HG03135 (cell line): ENCODE results near the gene LRP5.
"Not testable (repeated sequence)": the region's sequence is repeated elsewhere in the genome, so short reads cannot be mapped to it uniquely, and the experiment has no call there.

Experiments used
- ATAC-seq: cut with Tn5 transposase; IDR thresholded peaks from one replicate; pipeline ENCODE4 v1.9.1; 2021; ENCODE audit warnings: mild to moderate bottlenecking, moderate library complexity; ENCODE audit not compliant: unreplicated experiment

LRP5 gene

DNA sequence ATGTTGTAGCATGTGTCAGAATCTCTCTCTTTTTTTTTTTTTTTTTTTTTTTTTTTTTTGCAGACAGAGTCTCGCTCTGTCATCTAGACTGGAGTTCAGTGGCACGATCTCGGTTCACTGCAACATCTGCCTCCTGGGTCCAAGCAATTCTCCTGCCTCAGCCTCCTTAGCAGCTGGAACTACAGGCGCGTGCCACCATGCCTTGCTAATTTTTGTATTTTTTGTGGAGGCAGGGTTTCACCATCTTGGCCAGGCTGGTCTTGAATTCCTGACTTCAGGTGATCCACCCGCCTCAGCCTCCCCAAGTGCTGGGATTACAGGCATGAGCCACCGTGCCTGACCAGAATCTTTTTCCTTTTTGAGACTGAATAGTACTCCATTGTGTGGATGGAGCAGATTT lies 32.4 kb downstream of the LRP5 start:
- ATAC-seq = not testable (repeated sequence)

DNA sequence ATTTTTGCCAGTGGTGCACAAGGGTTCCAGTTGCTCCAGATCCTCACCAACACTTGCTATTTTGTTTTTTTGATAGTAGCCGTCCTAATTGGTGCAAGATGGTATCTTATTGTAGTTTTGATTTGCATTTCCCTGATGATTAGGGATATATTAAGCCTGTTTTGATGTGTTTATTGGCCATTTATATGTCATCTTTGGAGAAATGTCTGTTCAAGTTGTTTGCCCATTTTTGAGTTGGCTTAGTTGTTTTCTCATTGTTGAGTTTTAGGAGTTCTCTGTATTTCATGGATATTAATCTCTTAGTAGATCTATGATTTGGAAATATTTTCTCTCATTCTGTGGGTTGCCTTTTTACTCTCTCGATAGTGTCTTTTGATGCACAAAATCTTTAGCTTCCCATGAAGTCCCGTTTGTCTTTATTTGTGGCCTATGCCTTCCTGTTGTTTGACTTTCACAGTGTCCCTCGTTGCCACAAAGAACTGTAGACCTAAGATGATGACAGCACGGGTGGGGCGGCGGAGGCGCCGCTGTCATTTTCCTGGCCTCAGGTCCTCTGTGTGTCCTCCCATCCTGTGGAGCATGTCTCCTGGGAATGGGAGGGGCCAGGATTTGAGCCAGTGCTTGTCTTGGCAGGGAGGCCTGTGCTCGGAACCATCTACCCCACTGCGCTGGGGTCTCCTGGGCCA lies 33.5 kb downstream of the LRP5 start:
- no peak for ATAC-seq

DNA sequence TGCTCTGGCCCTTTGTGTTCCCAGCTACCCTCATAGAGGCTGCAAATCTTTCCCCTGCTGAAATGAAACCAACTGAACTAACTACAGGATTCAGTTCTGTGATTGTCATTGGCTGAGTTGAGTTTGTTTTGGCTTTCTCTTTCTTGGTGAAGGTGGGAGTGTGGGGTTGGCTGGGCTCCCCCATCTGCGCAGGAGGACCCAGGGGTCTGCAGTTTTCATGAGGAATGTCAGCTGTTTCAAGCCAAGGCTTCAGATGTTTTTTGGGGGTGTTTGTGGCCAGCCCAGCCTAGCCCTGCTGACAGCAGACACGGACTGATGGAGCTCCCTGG lies 34.0 kb downstream of the LRP5 start:
- no peak for ATAC-seq

DNA sequence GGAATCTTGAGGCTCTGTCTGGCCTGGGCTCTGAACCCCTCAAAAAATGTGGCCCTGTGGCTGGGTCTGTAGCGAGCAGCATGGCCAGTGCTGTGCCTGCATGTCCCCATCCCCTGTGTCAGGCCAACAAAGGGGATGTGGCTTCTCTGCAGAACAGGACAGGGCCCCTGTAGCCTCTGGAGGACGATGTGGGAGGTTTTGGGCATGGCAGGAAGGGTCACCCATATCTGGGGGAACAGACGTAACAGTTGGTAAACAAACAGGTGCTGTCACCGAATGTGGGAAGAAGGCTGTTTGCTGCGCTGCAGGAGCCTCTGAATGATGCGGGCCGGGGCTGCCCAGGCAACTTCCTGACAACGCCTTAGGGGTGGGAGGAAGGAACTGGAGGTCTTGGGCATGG lies 35.0 kb downstream of the LRP5 start:
- no peak for ATAC-seq

- ATAC-seq = no peak
Measured at GRCh38 chr11:68347841-68348240, 35.5 kb downstream of the LRP5 start.

- no peak for ATAC-seq
Measured at GRCh38 chr11:68349461-68350249, 37.3 kb downstream of the LRP5 start.

- no peak for ATAC-seq
Measured at GRCh38 chr11:68350759-68351449, 38.5 kb downstream of the LRP5 start.

DNA sequence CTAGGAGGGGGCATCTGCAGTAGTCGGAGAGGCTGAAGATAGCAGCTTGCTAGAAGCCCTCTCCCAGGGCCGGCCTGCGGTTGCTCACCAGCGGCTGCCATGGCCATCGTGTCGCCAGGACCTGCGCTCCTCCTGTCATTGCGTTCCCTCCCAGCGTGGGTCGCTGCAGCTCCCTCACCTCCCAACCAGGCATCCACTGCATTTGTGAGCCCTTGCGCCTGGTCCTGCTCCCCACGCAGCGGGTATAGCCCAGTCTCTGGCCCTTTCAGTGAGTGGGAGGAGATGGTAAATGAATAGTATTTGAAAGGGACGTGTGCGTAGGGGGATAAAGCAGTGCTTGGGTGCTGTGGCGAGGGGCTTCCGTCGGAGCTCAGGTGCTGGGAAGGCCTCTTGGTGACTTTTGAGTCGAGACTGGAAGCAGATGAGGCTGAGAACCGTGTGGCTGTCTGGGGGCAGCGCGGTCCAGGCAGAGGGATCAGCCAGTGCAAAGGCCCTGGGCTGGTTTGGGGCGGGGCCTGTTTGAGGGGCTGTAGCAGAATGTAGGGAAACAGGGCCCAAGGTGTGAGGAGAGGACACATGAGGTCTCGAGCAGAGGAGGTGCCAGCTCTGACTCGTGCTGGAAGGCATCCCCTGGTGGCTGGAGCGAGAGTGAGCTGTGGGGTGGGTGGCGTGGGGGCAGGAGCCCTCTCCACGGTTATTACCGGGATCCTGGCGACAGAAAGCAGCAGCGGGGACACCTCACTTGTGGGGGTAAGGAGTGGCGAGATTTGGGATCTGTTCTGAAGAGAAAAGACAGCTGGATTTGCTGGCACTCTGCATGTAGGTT lies 39.3 kb downstream of the LRP5 start:
- ATAC-seq = no peak

GRCh38 chr11:68352591-68352990 lies 40.2 kb downstream of the LRP5 start:
- ATAC-seq = no peak

- no peak for ATAC-seq
Measured at GRCh38 chr11:68353118-68353517, 40.7 kb downstream of the LRP5 start.

DNA sequence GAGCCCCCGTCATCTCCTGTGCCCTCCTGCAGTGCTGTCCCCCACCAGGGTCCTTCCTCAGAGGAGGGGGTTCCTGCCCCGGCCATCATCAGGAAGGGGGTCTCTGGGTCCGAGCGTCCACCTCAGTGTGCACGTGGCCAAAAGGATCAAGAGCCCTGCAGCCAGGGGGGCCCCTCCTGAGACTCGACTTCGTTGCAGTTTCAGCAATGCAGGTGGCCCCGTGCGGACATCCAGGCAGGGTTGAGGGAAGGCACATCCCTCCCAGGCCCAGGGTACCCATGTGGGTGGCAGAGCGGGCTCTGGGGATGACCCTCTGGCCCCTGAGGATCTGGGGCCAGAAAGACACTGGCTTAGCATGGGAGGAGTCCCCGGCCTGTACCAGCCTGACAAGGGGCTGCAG lies 41.3 kb downstream of the LRP5 start:
- no peak for ATAC-seq

DNA sequence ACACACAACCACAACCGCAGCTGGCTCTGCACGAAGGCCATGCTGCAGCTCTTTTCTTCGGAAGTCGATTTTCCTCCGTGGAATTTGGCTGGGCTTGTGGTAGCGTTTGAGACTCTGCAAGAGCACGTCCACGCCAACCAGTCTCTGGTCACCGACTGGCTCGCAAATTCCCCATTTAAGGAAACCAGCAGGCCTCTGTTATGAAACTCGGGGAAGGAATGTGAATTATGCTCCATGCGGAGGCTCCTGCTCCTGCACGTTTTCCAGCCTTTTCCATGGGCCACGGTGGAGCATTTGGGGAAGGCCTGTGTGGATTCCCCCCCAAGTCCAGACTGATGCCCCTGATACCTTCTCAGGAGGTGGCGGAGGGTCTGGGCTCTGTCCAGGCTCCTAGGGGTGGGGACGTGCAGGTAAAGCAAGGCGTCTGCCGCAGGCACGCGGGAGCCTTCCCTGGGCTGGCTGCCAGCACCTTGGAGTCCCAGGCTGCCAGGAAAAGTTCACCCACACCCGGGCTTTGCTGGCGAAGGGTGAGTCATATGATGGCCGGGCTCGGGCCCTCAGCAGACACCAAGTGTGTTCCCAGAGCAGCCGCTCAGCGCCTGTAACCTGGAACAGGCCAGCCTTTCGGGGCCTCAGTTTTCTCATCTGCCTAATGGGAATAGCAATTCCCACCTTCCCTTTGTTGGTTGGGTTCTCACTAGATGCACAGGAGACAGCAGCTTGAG lies 41.9 kb downstream of the LRP5 start:
- no peak for ATAC-seq

- no peak for ATAC-seq
Measured at GRCh38 chr11:68355471-68355870, 43.1 kb downstream of the LRP5 start.

GRCh38 chr11:68357568-68357967 lies 45.2 kb downstream of the LRP5 start:
- ATAC-seq = no peak

DNA sequence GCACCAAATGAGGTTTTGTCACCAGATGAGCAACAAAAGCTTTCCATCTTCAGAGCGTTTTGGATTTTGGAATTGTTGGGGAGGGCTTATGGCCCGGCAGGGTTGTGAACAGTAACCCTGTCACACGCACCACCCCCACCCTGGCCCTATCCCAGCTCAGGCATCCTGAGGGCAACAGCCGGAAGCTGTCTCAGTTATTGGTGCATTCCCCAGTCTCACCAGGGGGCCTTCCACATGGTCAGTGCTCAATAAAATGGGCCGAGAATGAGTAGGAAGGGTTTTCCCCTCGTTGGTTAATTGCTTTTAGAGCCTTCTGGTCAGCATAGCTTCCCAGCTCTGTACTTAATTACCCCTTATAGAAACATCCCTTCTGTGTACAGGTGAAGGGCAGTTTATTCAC lies 46.0 kb downstream of the LRP5 start:
- no peak for ATAC-seq

GRCh38 chr11:68361702-68362101 lies 49.3 kb downstream of the LRP5 start:
- no peak for ATAC-seq

DNA sequence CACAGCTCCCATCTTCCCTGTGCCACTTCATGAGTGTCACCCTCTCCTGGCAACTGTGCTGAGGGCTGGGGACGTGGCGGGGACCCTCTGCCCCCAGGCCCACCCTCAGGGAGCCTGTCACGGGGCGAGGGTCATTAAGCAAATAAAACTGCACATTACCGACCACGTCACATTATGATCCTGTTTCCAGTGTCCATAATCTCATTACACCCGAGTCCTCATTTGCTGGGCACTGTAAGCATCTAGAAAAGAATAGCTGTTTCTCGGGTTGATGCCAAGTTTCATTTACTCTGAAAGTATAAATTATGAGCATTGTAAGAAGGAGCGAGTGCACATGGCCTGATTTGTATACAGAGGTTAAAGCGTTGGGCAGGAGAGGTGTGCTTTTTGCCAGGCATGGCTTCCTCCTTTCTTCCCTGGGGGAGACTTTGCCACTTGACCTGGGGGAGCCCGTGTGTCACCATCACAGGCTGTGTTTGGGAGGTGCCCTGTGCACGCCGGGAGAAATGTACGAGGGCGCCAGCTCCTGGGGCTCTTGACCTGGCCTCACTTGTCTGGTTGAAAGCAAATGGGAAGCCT lies 50.5 kb downstream of the LRP5 start:
- no peak for ATAC-seq

DNA sequence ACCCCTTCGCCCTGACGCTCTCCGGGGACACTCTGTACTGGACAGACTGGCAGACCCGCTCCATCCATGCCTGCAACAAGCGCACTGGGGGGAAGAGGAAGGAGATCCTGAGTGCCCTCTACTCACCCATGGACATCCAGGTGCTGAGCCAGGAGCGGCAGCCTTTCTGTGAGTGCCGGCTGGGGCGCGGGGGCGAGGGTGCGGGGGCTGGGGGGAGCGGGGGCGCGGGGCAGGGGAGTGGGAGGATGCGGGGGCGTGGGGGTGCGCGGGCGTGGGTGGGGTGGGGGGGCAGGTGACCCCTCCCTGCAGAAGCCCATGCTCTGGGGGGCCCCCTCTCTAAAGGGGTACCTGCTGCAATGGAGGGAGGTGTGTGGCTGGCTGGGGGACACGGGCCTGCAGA lies 51.4 kb downstream of the LRP5 start:
- ATAC-seq = no peak

DNA sequence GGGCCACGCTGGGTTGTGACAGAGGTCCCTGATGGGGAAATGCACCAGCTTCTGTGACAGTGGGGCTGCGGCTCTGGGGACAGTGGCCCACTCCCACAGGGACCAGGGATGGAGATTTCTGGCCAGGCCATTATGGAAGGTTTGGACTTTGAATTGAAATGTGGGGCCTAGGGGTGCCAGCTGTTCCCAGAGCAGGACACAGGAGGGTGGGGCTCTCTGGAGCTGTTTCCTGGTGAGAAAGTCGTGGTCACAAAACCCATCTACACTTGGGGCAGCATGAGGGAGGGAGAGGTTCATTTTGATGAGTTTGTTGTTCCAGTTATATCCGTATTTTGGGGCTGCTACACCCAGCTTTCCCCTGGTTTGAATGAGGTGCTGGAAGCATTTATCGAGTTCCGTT lies 52.2 kb downstream of the LRP5 start:
- no peak for ATAC-seq

DNA sequence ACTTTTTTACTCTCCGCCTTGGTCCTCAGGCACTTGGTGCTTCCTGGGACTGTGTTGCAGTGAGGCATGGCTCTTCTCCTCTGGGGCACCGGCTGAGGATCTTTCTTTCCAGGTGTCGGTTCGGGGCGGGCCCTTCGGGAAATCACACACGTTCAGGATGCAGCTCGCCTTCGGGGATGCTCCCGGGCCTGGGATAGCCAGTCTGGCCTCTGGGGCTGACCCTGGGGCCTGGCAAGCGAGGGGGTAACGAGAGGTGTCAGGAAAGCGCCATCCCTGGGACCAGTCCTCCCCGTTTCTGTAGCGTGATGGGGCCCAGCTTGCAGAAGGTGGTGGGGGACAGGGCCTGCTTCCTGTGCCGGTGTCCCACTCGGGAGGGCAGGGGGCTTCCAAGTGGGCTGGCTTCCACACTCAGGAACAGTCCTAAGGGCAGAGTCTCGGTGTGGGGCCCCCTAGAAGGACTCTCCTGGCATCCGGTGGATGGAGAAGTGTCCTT lies 53.6 kb downstream of the LRP5 start:
- ATAC-seq = no peak
